Cardiac muscle cell (in vitro differentiated cells and primary cell): ENCODE measurements around the gene RSL1D1. TPM values are rescaled to one million over a fixed set of nuclear protein-coding genes. Genes with fewer than 3 reads are reported as not detected.
"Not testable (repeated sequence)": the region's sequence is repeated elsewhere in the genome, so short reads cannot be mapped to it uniquely, and the experiment has no call there.

Source experiments
- DNase-seq, 2 donors: peaks; one replicate each; pipeline versions ENCODE4 v3.0.0 to v3.0.0-alpha.2; 2010 to 2017; ENCODE audit warnings: low read depth in 1 of 2, low spot score in 1 of 2
- H3K27ac ChIP-seq: fragments of 200-600 bp; sonication (generic); 2 replicates; pipeline ENCODE4 v1.5.1; 2016
- H3K27me3 ChIP-seq: fragments of 200-600 bp; sonication (generic); 2 replicates; pipeline ENCODE4 v1.6.0; 2016; ENCODE audit warnings: control low read depth
- H3K36me3 ChIP-seq: fragments of 200-600 bp; sonication (generic); 2 replicates; pipeline ENCODE4 v1.5.1; 2016; ENCODE audit warnings: control low read depth
- H3K4me1 ChIP-seq: fragments of 200-600 bp; sonication (generic); 2 replicates; pipeline ENCODE4 v1.8.1; 2017; ENCODE audit warnings: low read depth, mild to moderate bottlenecking, mixed run types
- H3K4me3 ChIP-seq: fragments of 200-600 bp; sonication (generic); 2 replicates; pipeline ENCODE4 v1.5.1; 2016; ENCODE audit warnings: mild to moderate bottlenecking
- H3K9me3 ChIP-seq: fragments of 200-600 bp; sonication (generic); 2 replicates; pipeline ENCODE4 v1.5.1; 2017; ENCODE audit warnings: low read depth, mild to moderate bottlenecking, control low read depth
- CTCF ChIP-seq: IDR thresholded peaks from 2 replicates; pipeline ENCODE4 v1.5.1; 2012; ENCODE audit warnings: low read depth, mild to moderate bottlenecking, low read length
- polyA plus RNA-seq: library from polyadenylated mRNA; unstranded; fragments of >200 nt; fragmentation: Nextera tagmentation; extraction: Ambion mirVana; gene quantifications from 2 replicates; pipeline ENCODE4 v1.2.1, GENCODE V29; 2016
- total RNA-seq: library from RNA; depleted of rRNA; stranded (reverse); fragments of >200 nt; gene quantifications from 2 replicates; pipeline ENCODE4 v1.2.3, GENCODE V29; 2016

RSL1D1 gene
- total and polyA plus RNA-seq, 2 experiments from 2014 or later: 144 to 153 TPM

GRCh38 chr16:11835891-11836649 lies 15.3 kb downstream of the RSL1D1 start:
- Histone ChIP-seq H3K4me3 (no peak overlapping the region), H3K27ac (peak overlapping the region; percentile 91), H3K36me3 (peaks cover 32% of the 10 kb centered on the region), H3K4me1 (peaks cover 6% of the 10 kb centered on the region), H3K9me3 (no peaks in the 10 kb centered on the region), H3K27me3 (no peaks in the 10 kb centered on the region)
- no peak for TF ChIP-seq CTCF
- DNase-seq: peak; percentile 42 to 71

- no peak overlapping the region for H3K4me3 ChIP-seq
- H3K4me1 ChIP-seq: peaks cover 6% of the 10 kb centered on the region
- peak overlapping the region; percentile 91 for H3K27ac ChIP-seq
- H3K36me3 ChIP-seq: peaks cover 27% of the 10 kb centered on the region
- no peak for DNase-seq
- no peaks in the 10 kb centered on the region for H3K9me3 ChIP-seq
- no peak for TF ChIP-seq CTCF
- no peaks in the 10 kb centered on the region for H3K27me3 ChIP-seq
Observed at GRCh38 chr16:11835309-11835708, 16.0 kb downstream of the RSL1D1 start.

GRCh38 chr16:11833951-11834695 lies 17.2 kb downstream of the RSL1D1 start:
- peak in 1 of 2 donors; percentile 85 for DNase-seq
- Histone ChIP-seq H3K36me3 (peaks cover 17% of the 10 kb centered on the region), H3K9me3 (no peaks in the 10 kb centered on the region), H3K27me3 (no peaks in the 10 kb centered on the region), H3K27ac (no peak overlapping the region), H3K4me3 (no peak overlapping the region), H3K4me1 (peaks cover 6% of the 10 kb centered on the region)
- no peak for TF ChIP-seq CTCF

- no peaks in the 10 kb centered on the region for H3K36me3 ChIP-seq
- H3K4me3 ChIP-seq: no peak overlapping the region
- TF ChIP-seq CTCF: no peak
- H3K27ac ChIP-seq: no peak overlapping the region
- DNase-seq: no peak
- no peaks in the 10 kb centered on the region for H3K27me3 ChIP-seq
- H3K4me1 ChIP-seq: no peaks in the 10 kb centered on the region
- H3K9me3 ChIP-seq: no peaks in the 10 kb centered on the region
Observed at GRCh38 chr16:11828696-11829095, 22.6 kb downstream of the RSL1D1 start.

GRCh38 chr16:11825520-11826165 lies 25.7 kb downstream of the RSL1D1 start:
- H3K9me3 ChIP-seq, DNase-seq, H3K4me1 ChIP-seq, H3K27me3 ChIP-seq, H3K36me3 ChIP-seq, H3K27ac ChIP-seq, H3K4me3 ChIP-seq: not testable (repeated sequence)
